ENCODE data around the gene RAB29.

RAB29 gene

DNA sequence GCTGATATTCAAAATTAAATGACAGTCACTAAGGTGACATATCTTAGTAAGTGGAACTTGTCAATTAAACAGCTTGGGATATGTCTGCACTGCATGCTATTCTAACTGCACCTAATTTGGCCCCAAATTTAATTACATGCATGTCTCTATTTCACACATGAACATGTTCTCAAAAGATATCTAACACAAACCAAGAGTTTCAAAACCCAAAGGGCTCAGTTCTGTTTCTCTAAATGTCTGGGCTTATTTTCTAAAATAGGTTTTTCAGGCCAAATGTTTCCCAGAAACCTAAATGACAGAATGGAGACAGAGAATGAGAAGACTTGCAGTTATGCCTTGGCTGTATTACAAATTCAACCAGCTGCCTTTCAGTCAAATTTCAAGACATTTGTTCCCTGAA lies 11.3 kb downstream of the RAB29 start:
- no peak for DNase-seq (ENCODE audit: low read depth in 2 of 2)

DNA sequence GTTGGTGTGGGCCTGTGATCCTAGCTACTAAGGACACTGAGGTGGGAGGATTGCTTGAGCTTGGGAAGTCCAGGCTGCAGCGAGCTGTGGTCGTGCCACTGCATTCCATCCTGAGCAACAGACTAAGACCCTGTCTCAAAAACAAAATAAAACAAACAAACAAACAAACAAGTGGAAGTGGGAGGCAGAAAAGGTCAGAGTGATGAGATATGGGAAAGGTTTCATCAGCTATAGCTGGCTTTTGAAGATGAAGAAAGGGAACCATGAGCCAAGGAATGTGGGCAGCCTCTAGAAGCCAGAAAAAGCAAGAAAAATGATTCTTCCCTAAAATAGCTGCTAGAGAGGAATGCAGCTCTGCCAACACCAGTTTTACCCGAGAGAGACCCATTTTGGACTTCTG lies 14.7 kb downstream of the RAB29 start:
- no peak for DNase-seq (ENCODE audit: low read depth in 2 of 2)

DNA sequence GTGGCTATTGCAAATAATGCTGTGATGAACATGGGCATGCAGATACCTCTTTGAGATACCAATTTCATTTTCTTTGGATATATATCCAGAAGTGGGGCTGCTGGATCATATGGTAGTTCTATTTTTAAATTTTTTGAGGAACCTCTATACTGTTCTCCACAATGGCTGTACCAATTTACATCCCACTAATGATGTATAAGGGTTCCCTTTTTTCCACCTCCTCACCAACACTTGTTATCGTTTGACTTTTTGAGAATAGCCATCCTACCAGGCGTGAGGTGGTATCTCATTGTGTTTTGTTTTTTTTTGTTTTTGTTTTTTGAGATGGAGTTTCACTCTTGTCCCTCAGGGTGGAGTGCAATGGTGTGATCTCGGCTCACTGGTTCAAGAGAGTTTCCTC lies 18.7 kb downstream of the RAB29 start:
- no peak for DNase-seq (ENCODE audit: low read depth in 2 of 2)

- DNase-seq (ENCODE audit: low read depth in 2 of 2), result no peak
These were observed 20.4 kb downstream of the RAB29 start for GRCh38 chr1:205754857-205755256.

DNA sequence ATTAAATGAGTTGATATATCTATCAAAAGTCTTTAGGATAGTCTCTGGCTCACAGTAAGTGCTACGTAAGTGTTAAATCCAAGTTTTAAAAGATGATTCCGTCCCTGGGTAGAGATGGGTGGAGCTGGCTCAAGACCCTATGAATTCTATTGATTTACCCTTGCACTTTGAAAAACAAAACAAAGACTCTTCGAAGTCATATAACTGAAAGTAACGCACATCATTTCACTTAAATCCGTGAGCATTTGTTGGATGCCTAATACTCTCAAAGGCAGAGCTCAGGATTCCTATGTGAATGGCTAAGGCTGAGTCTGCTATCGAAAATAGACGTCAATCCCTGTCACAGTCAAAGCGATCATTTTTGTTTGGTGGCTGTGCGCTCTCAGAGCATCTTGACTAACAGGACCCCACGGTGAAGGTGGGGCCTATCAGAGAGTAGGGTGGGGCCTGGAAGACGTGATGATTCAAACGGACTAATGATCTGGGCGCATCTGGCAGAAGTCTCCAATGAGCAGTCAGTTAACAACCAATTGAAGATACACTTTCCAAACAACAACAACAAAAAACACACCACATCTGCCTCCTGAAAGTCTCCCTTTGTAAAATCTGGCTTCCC lies 24.1 kb downstream of the RAB29 start:
- DNase-seq (ENCODE audit: low read depth in 2 of 2), result no peak

DNA sequence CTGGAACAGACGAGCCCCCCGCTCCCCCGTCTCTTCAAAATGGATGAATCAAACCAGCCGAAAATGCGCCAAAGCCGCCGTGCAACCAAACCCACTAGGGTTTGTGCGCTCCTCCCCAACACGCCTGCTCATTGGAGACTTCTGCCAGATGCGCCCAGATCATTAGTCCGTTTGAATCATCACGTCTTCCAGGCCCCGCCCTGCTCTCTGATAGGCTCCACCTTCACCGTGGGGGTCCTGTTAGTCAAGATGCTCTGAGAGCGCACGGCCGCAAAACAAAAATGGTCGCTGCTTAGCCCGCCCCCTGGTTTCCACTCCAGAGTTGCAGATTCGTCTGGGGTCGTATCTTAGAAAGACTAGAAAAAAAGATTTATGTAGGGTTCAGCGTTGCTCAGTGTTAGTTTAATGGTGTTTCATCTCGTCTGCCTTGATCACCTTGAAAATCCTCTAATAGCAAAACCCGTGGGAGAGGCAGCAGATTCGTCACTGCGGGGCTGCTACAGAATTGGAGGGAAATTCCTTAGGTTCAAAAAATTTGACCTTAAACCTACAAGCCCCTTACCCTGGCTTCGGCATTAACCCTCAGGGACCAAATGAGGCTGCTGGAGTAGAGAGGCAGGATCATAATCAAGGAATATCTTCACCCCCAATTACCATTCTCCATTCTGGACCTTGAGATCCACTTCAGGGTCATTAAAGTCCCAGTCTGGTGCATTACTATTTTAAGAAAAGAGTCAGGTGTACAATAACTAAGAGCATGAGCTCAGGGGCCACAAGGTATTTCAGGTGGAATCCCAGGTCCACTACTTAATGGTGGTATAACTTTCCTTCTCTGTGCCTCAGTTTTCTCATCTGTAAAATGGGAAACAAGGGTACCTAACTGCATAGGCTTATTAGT lies 24.9 kb downstream of the RAB29 start, which contains the start of gene NUCKS1:
Gene NUCKS1, minus strand, starts transcription at position 45 of the 898 bp plus-strand sequence. CDS start 209 bp downstream, outside the sequence.
- DNase-seq (ENCODE audit: low read depth in 2 of 2), result peak; percentile 84 to 94

DNA sequence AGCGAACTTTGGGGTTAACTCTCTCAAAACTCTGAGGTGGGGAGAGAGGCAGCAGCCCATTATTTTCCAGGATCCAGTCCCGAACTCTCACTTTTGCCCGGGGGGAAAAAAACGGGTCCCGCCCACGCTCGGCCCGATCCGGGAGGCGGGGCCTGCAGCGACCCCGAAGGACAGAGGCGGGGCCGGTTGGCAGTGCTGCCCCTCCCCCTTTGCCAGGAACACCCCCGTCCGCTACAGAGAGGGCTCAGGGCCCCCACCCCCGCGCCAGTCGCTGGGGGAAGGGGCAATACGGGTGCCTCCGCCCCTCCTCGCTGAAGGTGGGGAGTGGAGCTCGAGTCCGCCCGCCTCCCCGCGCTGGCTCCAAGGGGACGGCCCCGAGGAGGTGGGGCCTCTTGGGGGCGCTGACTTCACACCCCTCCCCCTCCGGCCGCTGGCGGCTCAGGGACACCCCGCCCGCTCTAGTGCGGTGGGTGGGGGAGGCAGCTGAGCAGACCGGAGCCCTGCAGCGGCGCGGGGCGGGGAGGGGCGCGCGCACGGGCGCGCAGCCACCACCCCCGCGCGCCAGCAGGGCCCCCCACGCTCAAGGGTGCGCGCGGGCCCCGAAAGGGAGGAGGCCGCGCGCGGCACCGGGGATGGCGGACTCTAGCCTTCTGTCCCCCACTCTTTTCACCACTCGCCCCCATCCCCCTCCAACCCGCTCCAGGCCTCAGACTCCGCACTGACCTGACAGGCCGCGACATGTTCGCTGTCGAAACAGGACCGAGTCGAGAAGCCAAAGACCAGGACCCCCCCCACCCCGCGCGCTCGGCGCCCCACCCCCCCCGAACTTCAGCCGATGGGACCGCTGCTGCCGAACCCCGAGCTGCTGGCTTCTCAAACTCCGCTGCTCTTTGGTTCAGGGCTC lies 25.8 kb downstream of the RAB29 start:
- peak; percentile 86 to 92 for DNase-seq (ENCODE audit: low read depth in 2 of 2)

GRCh38 chr1:205748403-205749233 lies 26.7 kb downstream of the RAB29 start:
- no peak for DNase-seq (ENCODE audit: low read depth in 2 of 2)

GRCh38 chr1:205746757-205747412 lies 28.4 kb downstream of the RAB29 start:
- no peak for DNase-seq (ENCODE audit: low read depth in 2 of 2)

DNA sequence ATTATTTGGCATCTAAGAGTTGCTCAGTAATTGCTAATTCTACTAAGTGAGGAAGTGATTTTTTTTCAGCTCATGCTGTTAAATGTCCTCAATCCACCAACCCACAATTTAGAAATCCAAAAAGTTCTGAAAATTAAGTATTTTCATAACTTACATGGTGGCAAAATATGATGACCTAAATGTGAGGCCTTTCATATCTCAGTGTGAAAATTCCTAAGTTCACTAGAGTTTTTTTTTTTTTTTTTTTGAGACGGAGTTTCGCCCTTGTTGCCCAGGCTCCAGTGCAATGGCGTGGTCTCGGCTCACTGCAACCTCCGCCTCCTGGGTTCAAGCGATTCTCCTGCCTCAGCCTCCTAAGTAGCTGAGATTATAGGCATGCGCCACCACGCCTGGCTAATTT lies 30.9 kb downstream of the RAB29 start:
- DNase-seq (ENCODE audit: low read depth in 2 of 2), result no peak

- DNase-seq (ENCODE audit: low read depth in 2 of 2), result no peak
These were observed 31.3 kb downstream of the RAB29 start for GRCh38 chr1:205743977-205744376.

- no peak for DNase-seq (ENCODE audit: low read depth in 2 of 2)
These were observed 33.6 kb downstream of the RAB29 start for GRCh38 chr1:205741681-205742080.

GRCh38 chr1:205739348-205740160 lies 35.7 kb downstream of the RAB29 start:
- DNase-seq (ENCODE audit: low read depth in 2 of 2), result no peak

DNA sequence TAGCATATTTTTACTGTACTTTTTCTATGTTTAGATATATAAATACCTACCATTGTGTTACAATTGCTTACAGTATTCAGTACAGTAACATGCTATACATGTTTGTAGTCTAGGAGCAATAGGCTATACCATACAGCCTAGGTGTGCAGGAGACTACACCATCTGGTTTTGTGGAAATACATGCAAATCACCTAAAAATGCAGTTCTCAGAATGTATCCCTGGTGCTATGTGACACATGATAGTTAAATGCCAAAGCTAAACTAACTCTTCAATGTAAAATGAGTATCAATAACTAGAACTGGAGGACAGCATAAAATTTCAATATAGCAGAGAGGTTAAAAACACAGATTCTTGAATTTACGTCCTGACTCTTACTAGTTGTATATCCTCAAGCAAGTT lies 40.1 kb downstream of the RAB29 start:
- DNase-seq (ENCODE audit: low read depth in 2 of 2), result no peak

DNA sequence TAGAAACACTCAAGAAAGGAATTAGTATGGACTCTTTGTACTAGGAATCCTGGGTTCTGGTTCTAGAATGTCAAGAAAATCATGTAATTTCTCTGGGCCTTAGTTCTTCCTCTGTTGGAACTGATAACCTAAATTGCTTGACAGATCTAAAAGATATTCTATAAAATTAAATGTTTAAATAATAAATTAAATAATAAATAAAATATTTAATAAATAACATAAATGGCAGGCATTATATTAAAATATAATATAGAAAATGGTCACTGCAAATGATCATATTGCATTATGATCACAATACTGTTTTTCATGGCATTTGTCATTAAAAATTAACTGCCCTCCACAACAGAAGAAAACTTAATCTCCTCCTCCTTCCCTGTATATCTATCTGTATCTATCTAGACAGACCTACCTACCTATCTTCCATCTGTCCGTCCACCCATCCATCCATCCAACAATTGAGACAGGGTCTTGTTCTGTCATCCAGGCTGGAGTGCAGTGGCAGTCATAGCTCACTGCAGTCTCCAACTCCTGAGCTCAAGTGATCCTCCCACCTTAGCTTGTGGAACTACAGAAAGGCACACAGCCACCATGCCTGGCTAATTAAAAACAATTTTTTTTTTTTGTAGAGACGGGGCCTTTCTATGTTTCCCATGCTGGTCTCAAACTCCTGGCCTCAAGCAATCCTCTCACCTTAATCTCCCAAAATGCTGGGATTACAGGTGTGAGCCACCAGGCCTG lies 41.7 kb downstream of the RAB29 start:
- DNase-seq (ENCODE audit: low read depth in 2 of 2), result no peak

DNA sequence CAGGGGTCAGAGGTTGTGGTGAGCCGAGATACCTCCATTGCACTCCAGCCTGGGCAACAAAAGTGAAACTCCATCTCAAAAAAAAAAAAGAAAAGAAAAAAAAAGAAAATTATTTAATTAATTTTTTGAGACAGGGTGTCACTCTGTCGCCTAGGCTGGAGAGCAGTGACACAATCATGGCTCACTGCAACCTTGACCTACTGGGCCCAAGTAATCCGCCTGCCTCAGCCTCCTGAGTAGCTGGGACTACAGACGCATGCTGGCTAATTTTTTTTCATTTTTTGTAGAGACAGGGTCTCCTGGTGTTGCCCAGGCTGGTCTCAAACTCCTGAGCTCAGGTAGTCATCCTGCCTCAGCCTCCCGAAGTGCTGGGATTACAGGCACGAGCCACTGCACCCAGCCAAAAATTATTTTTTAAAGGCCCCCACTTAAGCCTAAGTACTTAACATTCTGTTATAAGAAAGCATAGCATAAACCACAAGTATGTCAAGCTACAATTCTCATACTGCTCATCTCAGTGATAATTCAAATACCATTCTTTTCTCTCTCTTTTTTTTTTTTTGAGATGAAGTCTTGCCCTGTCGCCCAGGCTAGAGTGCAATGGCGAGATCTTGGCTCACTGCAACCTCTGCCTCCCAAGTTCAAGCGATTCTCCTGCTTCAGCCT lies 45.2 kb downstream of the RAB29 start:
- no peak for DNase-seq (ENCODE audit: low read depth in 2 of 2)

GRCh38 chr1:205726619-205727125 lies 48.6 kb downstream of the RAB29 start:
- no peak for DNase-seq (ENCODE audit: low read depth in 2 of 2)

GRCh38 chr1:205725514-205725913 lies 49.8 kb downstream of the RAB29 start:
- DNase-seq (ENCODE audit: low read depth in 2 of 2), result no peak

Data from stimulated activated CD4-positive, alpha-beta T cell treated with anti-CD3 and anti-CD28 coated beads, Interleukin-1b, Interleukin-23, amount 100 ng/mL, for 1 hour (primary cell).